ENCODE data around the gene FBLN2. TPM values are rescaled to one million over a fixed set of nuclear protein-coding genes. Genes with fewer than 3 reads are reported as not detected.

FBLN2 gene
- polyA plus RNA-seq, 2 of the 4 experiments (the other 2 are of a cell fraction): 1.1 to 2.7 TPM

DNA sequence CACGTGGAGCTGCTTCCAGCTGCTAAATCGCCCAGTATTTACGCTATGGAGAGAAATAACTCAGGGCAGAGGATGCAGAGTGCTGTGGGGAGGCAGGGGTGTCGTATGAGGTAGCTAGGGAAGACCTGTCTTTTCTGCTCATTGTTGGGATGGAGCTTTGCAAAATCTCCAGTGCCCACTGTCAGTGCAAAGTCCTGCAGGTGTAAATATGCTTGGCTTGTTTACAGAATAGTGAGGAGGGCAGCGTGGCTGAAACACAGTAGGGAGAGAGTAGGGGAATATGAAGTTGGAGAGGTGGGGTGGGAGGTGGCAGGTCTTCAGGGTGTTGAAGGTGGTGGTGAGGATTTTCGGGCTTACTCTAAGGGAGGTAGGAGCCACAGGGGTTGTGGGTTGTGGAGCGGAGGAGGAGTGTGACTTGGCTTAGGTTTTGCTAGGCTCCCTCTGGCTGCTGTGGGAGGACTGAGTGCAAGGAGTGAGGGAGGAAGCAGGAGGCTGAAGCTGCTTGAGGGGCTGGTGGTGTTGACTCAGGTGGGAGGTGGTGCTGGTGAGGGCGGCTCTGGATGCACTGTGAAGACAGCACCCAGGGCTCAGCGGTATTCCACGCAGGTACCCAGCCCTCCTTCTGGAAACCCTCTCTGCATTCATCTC lies 125.7 kb downstream of the FBLN2 start:
- 18% methylated on average over 10 of the region's 10 CpGs for WGBS (ENCODE audit: missing lambda C conversion rate)
- Histone ChIP-seq H3K4me3 (no peak overlapping the region), H3K27ac (no peak overlapping the region), H3K4me2 (no peak overlapping the region), H3K9me3 (no peaks in the 10 kb centered on the region), H3K4me1 (no peaks in the 10 kb centered on the region)
- ATAC-seq (no peak), DNase-seq (ENCODE audit: low read depth in 1 of 2, low spot score in 1 of 2) (no peak), FAIRE-seq (no peak)
- CTCF ChIA-PET: interaction anchor here (0.8 to 2.3 kb wide), 3 partner anchors 12 to 206 kb away, joined by 3 to 15 read pairs (median 4); no protein-coding TSS in a partner anchor
- no peak for TF ChIP-seq GATA3 (IDR thresholded peaks at IDR 0.05; ENCODE audit: borderline replicate concordance)
- no peak for TF ChIP-seq MAFK (IDR thresholded peaks at IDR 0.05; ENCODE audit: partially characterized antibody)
- TF ChIP-seq KDM5A (IDR thresholded peaks at IDR 0.05): no peak
- TF ChIP-seq HOXB5 (CRISPR knock-in tag; IDR thresholded peaks at IDR 0.05): no peak
- no peak for TF ChIP-seq POLR2A (IDR thresholded peaks at IDR 0.05; ENCODE audit: low read length)
- TF ChIP-seq FOSL2 (IDR thresholded peaks at IDR 0.05): no peak
- TF ChIP-seq FOSL2 (CRISPR knock-in tag; IDR thresholded peaks at IDR 0.05): no peak
- TF ChIP-seq JUNB (IDR thresholded peaks at IDR 0.05): no peak
- TF ChIP-seq NFE2L2 (conservative IDR thresholded peaks at IDR 0.05; ENCODE audit: low read length): no peak
- TF ChIP-seq, protein P1, sequence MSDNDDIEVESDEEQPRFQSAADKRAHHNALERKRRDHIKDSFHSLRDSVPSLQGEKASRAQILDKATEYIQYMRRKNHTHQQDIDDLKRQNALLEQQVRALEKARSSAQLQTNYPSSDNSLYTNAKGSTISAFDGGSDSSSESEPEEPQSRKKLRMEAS (IDR thresholded peaks at IDR 0.05): no peak
- no peak for TF ChIP-seq RNF2 (IDR thresholded peaks at IDR 0.05; ENCODE audit: borderline replicate concordance, low read depth)
- TF ChIP-seq EP300 (IDR thresholded peaks at IDR 0.05): no peak
- TF ChIP-seq, protein P2, sequence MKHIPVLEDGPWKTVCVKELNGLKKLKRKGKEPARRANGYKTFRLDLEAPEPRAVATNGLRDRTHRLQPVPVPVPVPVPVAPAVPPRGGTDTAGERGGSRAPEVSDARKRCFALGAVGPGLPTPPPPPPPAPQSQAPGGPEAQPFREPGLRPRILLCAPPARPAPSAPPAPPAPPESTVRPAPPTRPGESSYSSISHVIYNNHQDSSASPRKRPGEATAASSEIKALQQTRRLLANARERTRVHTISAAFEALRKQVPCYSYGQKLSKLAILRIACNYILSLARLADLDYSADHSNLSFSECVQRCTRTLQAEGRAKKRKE (CRISPR knock-in tag; IDR thresholded peaks at IDR 0.05; ENCODE audit: low read depth): no peak
- no peak for TF ChIP-seq EHMT2 (IDR thresholded peaks at IDR 0.05; ENCODE audit: low read depth)
- TF ChIP-seq MAZ (IDR thresholded peaks at IDR 0.05; ENCODE audit: borderline replicate concordance, low read depth, low read length): no peak
- TF ChIP-seq POLR2AphosphoS2 (conservative IDR thresholded peaks at IDR 0.05; ENCODE audit: low read length): no peak
- no peak for TF ChIP-seq SMC3 (IDR thresholded peaks at IDR 0.05)
- TF ChIP-seq, protein P3, sequence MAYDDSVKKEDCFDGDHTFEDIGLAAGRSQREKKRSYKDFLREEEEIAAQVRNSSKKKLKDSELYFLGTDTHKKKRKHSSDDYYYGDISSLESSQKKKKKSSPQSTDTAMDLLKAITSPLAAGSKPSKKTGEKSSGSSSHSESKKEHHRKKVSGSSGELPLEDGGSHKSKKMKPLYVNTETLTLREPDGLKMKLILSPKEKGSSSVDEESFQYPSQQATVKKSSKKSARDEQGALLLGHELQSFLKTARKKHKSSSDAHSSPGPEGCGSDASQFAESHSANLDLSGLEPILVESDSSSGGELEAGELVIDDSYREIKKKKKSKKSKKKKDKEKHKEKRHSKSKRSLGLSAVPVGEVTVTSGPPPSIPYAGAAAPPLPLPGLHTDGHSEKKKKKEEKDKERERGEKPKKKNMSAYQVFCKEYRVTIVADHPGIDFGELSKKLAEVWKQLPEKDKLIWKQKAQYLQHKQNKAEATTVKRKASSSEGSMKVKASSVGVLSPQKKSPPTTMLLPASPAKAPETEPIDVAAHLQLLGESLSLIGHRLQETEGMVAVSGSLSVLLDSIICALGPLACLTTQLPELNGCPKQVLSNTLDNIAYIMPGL (CRISPR knock-in tag; IDR thresholded peaks at IDR 0.05; ENCODE audit: borderline replicate concordance): no peak
- no peak for TF ChIP-seq ZSCAN20 (CRISPR knock-in tag; IDR thresholded peaks at IDR 0.05)
- TF ChIP-seq, protein P4, sequence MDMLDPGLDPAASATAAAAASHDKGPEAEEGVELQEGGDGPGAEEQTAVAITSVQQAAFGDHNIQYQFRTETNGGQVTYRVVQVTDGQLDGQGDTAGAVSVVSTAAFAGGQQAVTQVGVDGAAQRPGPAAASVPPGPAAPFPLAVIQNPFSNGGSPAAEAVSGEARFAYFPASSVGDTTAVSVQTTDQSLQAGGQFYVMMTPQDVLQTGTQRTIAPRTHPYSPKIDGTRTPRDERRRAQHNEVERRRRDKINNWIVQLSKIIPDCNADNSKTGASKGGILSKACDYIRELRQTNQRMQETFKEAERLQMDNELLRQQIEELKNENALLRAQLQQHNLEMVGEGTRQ (IDR thresholded peaks at IDR 0.05): no peak
- POLR2A ChIA-PET: no interaction called here

DNA sequence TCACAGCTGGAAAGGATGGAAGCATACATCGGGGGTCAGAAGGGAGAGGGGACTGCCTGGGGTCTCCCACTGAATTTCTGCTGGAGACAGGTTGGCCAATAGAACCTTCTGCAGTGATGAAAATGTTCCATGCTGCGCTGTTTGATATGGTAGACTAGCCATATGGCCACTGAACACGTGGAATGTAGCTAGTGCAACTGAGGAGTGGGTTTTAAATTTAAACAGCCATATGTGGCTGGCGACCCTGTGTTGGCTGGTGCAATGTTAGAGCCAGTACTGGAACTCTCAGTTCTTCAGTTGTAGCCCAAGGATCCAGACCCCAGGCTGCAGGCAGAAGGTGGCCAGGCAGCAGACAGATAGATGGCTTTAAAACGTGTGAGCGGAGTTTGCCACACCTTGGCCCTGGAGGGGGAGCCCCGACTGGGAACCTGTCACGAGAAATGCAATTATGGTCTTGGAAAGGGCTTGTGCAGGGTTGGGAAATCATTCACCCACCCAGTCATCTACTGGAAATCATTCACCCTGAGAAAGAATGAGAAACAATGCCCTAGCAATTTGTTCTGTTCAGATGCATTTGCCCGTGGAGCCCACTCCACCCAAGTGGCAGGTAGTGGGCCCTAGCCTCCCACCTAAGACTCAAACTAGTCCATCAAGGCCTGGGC lies 127.6 kb downstream of the FBLN2 start:
- Histone ChIP-seq H3K4me1 (no peaks in the 10 kb centered on the region), H3K4me3 (no peak overlapping the region), H3K4me2 (no peak overlapping the region), H3K9me3 (no peaks in the 10 kb centered on the region), H3K27ac (no peak overlapping the region)
- DNase-seq (ENCODE audit: low read depth in 1 of 2, low spot score in 1 of 2) (no peak), FAIRE-seq (no peak), ATAC-seq (no peak)
- TF ChIP-seq TFCP2L1 (CRISPR knock-in tag; IDR thresholded peaks at IDR 0.05): no peak
- TF ChIP-seq RFX5 (IDR thresholded peaks at IDR 0.05): no peak
- no peak for TF ChIP-seq SREBF2 (IDR thresholded peaks at IDR 0.05)
- no peak for TF ChIP-seq JUN (IDR thresholded peaks at IDR 0.05)
- no peak for TF ChIP-seq KDM1A (IDR thresholded peaks at IDR 0.05; ENCODE audit: low read depth)
- TF ChIP-seq RNF2 (IDR thresholded peaks at IDR 0.05; ENCODE audit: borderline replicate concordance, low read depth): no peak
- TF ChIP-seq, protein P5, sequence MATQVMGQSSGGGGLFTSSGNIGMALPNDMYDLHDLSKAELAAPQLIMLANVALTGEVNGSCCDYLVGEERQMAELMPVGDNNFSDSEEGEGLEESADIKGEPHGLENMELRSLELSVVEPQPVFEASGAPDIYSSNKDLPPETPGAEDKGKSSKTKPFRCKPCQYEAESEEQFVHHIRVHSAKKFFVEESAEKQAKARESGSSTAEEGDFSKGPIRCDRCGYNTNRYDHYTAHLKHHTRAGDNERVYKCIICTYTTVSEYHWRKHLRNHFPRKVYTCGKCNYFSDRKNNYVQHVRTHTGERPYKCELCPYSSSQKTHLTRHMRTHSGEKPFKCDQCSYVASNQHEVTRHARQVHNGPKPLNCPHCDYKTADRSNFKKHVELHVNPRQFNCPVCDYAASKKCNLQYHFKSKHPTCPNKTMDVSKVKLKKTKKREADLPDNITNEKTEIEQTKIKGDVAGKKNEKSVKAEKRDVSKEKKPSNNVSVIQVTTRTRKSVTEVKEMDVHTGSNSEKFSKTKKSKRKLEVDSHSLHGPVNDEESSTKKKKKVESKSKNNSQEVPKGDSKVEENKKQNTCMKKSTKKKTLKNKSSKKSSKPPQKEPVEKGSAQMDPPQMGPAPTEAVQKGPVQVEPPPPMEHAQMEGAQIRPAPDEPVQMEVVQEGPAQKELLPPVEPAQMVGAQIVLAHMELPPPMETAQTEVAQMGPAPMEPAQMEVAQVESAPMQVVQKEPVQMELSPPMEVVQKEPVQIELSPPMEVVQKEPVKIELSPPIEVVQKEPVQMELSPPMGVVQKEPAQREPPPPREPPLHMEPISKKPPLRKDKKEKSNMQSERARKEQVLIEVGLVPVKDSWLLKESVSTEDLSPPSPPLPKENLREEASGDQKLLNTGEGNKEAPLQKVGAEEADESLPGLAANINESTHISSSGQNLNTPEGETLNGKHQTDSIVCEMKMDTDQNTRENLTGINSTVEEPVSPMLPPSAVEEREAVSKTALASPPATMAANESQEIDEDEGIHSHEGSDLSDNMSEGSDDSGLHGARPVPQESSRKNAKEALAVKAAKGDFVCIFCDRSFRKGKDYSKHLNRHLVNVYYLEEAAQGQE (IDR thresholded peaks at IDR 0.05): no peak
- no peak for TF ChIP-seq SMC3 (IDR thresholded peaks at IDR 0.05)
- ChIA-PET POLR2A (no interaction called here), CTCF (interaction anchor here (1.0 to 1.2 kb wide), 2 partner anchors 29 to 181 kb away, joined by 3 read pairs; no protein-coding TSS in a partner anchor)
- 16% methylated on average over 9 of the region's 9 CpGs for WGBS (ENCODE audit: missing lambda C conversion rate)

Measured in A549 (cell line).